Measurements from ENCODE around the gene NECTIN2.
A peak's percentile ranks its signal among the peaks of the same experiment; 100 is the strongest.

DNA sequence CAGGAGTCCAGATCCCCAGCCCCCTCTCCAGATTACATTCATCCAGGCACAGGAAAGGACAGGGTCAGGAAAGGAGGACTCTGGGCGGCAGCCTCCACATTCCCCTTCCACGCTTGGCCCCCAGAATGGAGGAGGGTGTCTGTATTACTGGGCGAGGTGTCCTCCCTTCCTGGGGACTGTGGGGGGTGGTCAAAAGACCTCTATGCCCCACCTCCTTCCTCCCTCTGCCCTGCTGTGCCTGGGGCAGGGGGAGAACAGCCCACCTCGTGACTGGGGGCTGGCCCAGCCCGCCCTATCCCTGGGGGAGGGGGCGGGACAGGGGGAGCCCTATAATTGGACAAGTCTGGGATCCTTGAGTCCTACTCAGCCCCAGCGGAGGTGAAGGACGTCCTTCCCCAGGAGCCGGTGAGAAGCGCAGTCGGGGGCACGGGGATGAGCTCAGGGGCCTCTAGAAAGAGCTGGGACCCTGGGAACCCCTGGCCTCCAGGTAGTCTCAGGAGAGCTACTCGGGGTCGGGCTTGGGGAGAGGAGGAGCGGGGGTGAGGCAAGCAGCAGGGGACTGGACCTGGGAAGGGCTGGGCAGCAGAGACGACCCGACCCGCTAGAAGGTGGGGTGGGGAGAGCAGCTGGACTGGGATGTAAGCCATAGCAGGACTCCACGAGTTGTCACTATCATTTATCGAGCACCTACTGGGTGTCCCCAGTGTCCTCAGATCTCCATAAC, 59.5 kb downstream of the NECTIN2 start, which contains the start of gene APOE:
- TF ChIP-seq POLR2A (IDR thresholded peaks at IDR 0.05; ENCODE audit: low read length) = peak; percentile 3
- TF ChIP-seq GATA1 (IDR thresholded peaks at IDR 0.05; ENCODE audit: low read depth, low read length) = no peak

Data from erythroblast (primary cell).